RWPE2 (cell line): ENCODE measurements around the gene APP.

Experiments
- ATAC-seq: fragments of 200-7000 bp; cut with Tn5 transposase; 3 replicates; pipeline ENCODE4 v1.9.1; 2021; ENCODE audit warnings: low read depth
- DNase-seq: peaks from one replicate; pipeline ENCODE4 v3.0.0-alpha.2; 2020; ENCODE audit warnings: low spot score
- H3K27ac ChIP-seq: fragments of 450-650 bp; 2 replicates; pipeline ENCODE4 v1.5.1; 2017; ENCODE audit warnings: mild to moderate bottlenecking; ENCODE audit not compliant: poor library complexity, severe bottlenecking
- H3K27me3 ChIP-seq: fragments of 250-450 bp; sonication (Bioruptor Pico); 2 replicates; pipeline ENCODE4 v1.5.1; 2021; ENCODE audit warnings: mild to moderate bottlenecking, moderate library complexity; ENCODE audit not compliant: insufficient read depth, poor library complexity, severe bottlenecking
- H3K36me3 ChIP-seq: fragments of 250-450 bp; sonication (Bioruptor Pico); 2 replicates; pipeline ENCODE4 v1.5.1; 2020; ENCODE audit warnings: low read depth, mild to moderate bottlenecking, moderate library complexity
- H3K4me1 ChIP-seq: fragments of 250-450 bp; sonication (Bioruptor Pico); 2 replicates; pipeline ENCODE4 v1.5.1; 2021; ENCODE audit warnings: mild to moderate bottlenecking, moderate library complexity; ENCODE audit not compliant: insufficient read depth, poor library complexity, severe bottlenecking
- H3K4me3 ChIP-seq: fragments of 250-450 bp; sonication (Bioruptor Pico); 2 replicates; pipeline ENCODE4 v1.5.1; 2021; ENCODE audit warnings: mild to moderate bottlenecking, moderate library complexity; ENCODE audit not compliant: severe bottlenecking
- H3K9me3 ChIP-seq: fragments of 250-450 bp; sonication (Bioruptor Pico); 2 replicates; pipeline ENCODE4 v1.5.1; 2021; ENCODE audit warnings: mild to moderate bottlenecking, moderate library complexity; ENCODE audit not compliant: severe bottlenecking
- TF ChIP-seq, protein P1 (sequence below): fragments of 450-650 bp; IDR thresholded peaks from one replicate; pipeline ENCODE4 v1.5.1; 2017; ENCODE audit warnings: mild to moderate bottlenecking, moderate library complexity; ENCODE audit not compliant: poor library complexity, severe bottlenecking

APP gene

DNA sequence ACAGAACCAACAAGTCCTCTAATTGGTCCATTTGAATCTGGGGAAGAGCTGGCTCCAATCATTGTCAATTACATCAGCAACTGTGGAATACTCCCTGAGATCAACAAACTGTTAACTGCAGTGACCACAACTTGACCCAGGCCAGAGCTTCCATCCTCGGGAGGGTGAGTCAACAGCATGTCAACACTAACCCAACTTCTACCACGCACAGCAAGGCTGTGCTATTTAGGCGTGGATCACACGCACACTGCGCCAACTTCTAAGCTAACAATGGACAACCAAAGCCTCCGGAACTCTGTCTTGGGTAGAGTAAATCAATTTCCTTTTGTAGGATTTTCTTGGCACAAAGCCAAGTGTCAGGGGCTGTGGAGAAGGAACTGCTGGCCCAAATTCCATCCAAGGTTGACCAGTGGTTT is 30.4 kb downstream of the APP start:
- Histone ChIP-seq H3K27me3 (no peaks in the 10 kb centered on the region), H3K36me3 (peaks cover 12% of the 10 kb centered on the region), H3K27ac (peak overlapping the region; percentile 35), H3K4me3 (no peak overlapping the region), H3K9me3 (no peaks in the 10 kb centered on the region), H3K4me1 (peaks cover 26% of the 10 kb centered on the region)
- peak; percentile 92 for ATAC-seq
- no peak for DNase-seq
- TF ChIP-seq, protein P1, sequence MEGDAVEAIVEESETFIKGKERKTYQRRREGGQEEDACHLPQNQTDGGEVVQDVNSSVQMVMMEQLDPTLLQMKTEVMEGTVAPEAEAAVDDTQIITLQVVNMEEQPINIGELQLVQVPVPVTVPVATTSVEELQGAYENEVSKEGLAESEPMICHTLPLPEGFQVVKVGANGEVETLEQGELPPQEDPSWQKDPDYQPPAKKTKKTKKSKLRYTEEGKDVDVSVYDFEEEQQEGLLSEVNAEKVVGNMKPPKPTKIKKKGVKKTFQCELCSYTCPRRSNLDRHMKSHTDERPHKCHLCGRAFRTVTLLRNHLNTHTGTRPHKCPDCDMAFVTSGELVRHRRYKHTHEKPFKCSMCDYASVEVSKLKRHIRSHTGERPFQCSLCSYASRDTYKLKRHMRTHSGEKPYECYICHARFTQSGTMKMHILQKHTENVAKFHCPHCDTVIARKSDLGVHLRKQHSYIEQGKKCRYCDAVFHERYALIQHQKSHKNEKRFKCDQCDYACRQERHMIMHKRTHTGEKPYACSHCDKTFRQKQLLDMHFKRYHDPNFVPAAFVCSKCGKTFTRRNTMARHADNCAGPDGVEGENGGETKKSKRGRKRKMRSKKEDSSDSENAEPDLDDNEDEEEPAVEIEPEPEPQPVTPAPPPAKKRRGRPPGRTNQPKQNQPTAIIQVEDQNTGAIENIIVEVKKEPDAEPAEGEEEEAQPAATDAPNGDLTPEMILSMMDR, result no peak

DNA sequence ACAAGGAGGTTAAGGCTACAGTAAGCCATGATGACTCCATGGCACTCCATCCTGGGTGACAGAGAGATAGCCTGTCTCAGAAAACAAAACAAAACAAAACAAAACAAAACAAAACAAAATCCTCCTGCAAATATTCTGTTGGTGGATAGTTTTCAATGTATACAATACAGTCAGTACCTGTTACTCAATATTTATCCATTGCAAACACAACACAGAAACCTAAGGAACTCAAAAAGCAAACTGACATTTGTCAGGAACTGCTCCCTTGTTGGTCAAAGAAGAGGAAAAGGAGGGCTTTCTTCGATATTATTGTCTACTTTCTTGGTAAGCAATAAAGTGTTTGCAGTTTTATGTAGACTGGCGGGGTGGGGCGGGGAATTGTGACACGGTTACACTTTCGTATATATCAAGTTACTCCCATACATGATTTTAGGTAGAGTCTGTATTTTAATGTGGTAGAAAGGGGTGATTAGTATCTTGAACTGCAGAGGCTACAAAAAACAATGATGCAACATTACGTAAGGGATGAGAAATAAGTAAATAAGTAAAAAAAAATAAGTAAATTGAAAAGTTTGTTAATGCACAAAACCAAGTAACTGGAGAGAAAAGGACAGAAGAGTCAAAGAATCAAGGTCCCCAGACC is 31.8 kb downstream of the APP start:
- H3K36me3 ChIP-seq, result peaks cover 12% of the 10 kb centered on the region
- H3K27ac ChIP-seq, result no peak overlapping the region
- no peak overlapping the region for H3K4me3 ChIP-seq
- DNase-seq (no peak), ATAC-seq (no peak)
- H3K9me3 ChIP-seq, result no peaks in the 10 kb centered on the region
- TF ChIP-seq, protein P1, result no peak
- no peaks in the 10 kb centered on the region for H3K27me3 ChIP-seq
- peaks cover 26% of the 10 kb centered on the region for H3K4me1 ChIP-seq

DNA sequence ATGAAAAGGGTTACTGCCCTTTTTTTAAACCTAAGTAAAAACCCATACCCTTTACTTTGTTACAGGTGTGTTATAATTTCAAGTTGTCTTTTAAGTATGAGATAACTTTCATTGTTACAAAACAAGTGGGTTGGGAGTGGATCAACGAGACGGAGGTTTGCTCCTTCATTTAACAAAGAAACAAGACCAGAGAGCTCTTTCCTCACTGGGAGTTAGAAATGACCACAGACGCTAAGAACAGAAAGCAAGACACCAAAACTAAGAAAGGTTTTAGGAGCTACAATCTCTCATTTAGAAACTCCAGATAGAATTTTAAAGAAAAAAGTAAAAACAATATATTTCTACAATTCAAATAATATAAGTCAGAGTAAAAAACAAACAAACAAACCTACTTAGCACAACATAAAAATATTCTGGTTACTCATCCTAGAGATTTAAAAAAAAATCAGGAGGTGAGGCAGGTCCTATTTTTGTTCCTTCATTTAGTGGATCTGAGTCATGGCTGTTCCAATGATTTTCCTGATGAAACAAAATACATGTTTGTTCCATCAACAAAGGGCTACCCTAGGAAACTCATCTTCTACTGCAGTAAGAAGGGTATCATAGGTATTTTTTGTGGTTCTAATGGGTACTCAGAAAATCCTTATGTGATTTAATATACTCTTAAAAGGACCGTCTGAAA is 33.0 kb downstream of the APP start:
- no peak overlapping the region for H3K27ac ChIP-seq
- H3K4me3 ChIP-seq, result no peak overlapping the region
- H3K36me3 ChIP-seq, result peaks cover 12% of the 10 kb centered on the region
- no peak for DNase-seq
- H3K27me3 ChIP-seq, result no peaks in the 10 kb centered on the region
- peaks cover 26% of the 10 kb centered on the region for H3K4me1 ChIP-seq
- TF ChIP-seq, protein P1, result no peak
- no peaks in the 10 kb centered on the region for H3K9me3 ChIP-seq
- no peak for ATAC-seq

DNA sequence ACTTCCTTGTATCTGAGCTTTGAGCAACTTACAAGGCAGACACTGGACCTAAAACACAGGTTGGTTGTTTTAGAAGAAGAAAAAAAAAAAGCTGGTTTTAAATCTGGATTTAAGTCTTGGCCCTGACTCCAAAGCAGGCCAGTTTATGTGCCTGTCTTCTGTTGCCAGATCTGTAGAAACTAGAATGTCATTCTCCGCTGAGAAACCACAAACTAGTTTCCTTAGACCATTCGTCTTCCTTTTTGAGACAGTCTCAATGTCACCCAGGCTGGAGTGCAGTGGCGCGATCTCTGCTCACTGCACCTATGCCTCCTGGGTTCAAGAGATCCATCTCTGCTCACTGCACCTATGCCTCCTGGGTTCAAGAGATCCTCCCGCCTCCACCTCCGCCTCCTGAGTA is 33.9 kb downstream of the APP start:
- Histone ChIP-seq H3K36me3 (peaks cover 15% of the 10 kb centered on the region), H3K4me3 (no peak overlapping the region), H3K4me1 (peaks cover 32% of the 10 kb centered on the region), H3K27me3 (no peaks in the 10 kb centered on the region), H3K27ac (no peak overlapping the region), H3K9me3 (no peaks in the 10 kb centered on the region)
- no peak for DNase-seq
- TF ChIP-seq, protein P1, result no peak
- no peak for ATAC-seq

DNA sequence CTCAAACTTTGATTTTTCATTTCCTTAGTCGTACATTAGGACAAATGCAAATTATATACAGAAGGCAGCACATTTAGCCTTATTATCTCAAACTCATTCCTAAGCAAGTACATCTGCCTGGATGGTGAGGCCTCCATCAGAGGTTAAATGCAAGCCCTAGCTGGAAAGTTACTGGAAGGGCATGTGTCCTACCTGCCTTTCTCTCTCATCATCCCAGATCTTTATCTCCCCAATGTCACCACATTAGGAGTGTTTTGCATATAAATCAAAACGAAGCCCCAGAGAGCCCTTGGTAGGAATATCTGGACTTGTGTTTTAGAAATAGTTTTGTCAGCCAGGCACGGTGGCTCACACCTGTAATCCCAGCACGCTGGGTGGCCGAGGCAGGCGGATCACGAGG is 35.0 kb downstream of the APP start:
- Histone ChIP-seq H3K4me3 (no peak overlapping the region), H3K4me1 (peaks cover 39% of the 10 kb centered on the region), H3K36me3 (peaks cover 26% of the 10 kb centered on the region), H3K9me3 (no peaks in the 10 kb centered on the region), H3K27ac (no peak overlapping the region), H3K27me3 (no peaks in the 10 kb centered on the region)
- DNase-seq (no peak), ATAC-seq (no peak)
- TF ChIP-seq, protein P1, result no peak
